COLO829 (cell line): Measurements from ENCODE around the gene MACF1.

Experiments
- DNase-seq: peaks from one replicate; pipeline ENCODE4 v3.0.0; 2012; ENCODE audit warnings: low spot score

MACF1 gene

GRCh38 chr1:39310015-39310414, 105.5 kb downstream of the MACF1 start:
- DNase-seq: no peak

- DNase-seq: peak; percentile 49
Measured at GRCh38 chr1:39310691-39311090, 106.2 kb downstream of the MACF1 start.

DNA sequence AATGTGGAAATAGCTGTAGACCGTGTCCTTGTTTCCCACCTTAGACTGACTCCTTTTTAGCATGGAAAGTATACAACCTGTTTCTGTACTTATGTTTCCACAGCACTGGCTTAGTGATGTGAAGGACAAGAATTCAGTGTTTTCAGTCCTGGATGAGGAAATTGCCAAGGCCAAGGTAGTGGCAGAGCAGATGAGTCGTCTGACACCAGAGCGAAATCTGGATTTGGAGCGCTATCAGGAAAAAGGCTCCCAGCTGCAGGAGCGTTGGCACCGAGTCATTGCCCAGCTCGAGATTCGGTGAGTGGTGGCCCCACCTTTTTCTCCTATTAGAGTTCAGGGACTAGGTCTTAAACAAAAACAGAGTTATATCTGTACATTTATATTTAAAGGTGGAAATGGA, 112.6 kb downstream of the MACF1 start:
- no peak for DNase-seq

DNA sequence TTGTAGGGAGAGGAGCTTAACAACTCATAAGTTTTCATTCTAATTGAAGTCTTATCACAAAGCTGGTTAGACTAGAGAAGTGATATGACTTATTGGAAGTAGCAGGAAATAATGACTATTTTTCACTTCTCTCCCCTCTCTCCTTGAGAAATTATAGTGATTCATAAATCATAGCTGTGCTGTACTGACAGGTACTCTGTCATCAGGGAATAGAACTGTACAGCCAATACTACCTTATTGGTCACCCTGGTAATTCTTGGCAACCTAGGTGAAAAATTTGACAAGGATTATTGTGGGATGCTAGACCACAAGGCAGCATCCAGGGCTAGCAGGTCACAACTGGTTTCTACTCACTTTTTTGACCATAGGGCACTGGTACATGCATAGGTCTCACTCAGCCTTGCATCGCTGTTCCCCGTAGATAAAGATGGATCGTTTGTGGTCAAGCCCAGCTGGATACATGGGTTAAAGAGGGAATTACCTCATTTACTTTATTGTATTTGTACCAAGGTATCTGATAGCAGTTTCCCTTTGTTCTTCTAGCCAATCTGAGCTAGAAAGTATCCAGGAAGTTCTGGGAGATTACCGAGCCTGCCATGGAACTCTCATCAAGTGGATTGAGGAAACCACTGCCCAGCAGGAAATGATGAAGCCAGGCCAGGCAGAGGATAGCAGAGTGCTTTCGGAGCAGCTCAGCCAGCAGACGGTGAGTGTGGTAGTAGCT, 113.6 kb downstream of the MACF1 start:
- no peak for DNase-seq

GRCh38 chr1:39321979-39322378, 117.5 kb downstream of the MACF1 start:
- no peak for DNase-seq

GRCh38 chr1:39322431-39322830, 117.9 kb downstream of the MACF1 start:
- no peak for DNase-seq

DNA sequence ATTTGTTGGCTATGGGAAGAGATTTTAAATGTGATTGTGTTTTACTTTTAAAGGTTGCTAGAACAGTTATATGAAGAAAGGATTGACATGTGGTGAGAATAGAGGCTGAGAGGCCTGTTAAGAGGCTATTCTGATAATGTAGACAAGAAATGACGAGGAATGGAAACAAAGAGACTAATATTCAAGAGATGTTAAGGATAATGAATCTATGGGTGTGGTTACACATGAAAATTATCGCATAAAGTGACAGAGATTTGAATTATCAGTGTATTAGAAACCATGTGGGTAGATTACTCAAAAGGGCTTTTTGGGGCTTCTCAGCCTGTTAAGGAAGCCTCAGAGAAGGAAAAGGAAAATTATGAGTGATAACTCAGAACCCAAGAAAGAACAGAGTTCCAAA, 120.4 kb downstream of the MACF1 start:
- no peak for DNase-seq

GRCh38 chr1:39326836-39327235, 122.3 kb downstream of the MACF1 start:
- no peak for DNase-seq

GRCh38 chr1:39328095-39328494, 123.6 kb downstream of the MACF1 start:
- no peak for DNase-seq

DNA sequence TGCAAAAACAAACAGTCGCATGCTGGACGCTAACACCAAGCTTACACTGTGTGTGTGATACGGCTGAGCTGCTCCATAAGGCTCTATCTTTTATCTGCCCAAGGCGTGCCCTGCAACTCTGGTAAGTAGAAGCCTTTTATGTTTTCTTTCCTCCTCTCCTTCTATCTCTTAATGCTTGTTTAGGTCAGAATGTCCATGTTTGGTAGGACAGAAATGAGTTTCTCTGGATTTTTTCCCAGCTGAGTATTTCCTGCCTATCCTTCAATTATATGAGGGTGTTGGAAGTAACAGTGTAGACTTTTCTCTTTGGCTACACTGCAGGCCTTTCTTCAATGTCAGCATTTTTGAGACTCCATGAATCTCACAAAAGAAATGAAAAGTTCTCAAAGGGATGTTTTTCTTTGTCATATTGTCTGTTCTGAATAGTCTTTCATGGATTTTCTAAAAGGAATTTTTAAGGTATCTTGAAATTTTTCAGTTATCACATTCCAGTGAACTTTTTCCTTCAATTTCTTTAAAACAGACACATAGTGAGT, 124.2 kb downstream of the MACF1 start:
- DNase-seq: no peak

- no peak for DNase-seq
Measured at GRCh38 chr1:39331647-39332046, 127.2 kb downstream of the MACF1 start.

DNA sequence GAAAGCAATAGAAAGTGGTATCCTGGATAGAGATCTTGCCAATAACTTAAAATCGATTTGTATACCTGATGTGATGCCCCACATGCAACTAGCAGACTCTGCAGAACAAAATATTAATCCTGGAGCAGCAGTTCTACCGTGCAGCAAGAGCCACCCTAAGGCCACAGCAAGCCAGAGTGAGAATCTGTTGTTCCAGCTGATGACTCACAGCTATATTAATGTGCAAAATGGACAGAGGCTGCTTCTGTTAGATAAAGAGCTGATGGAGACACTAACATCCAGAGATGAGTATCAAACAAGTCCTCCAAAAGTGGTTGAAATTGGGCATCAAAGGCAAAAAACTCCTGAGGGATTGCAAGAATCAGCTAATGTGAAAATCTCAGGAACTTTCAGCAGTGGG, 127.8 kb downstream of the MACF1 start:
- DNase-seq: peak; percentile 67

- DNase-seq: no peak
Measured at GRCh38 chr1:39332828-39333227, 128.3 kb downstream of the MACF1 start.

- DNase-seq: no peak
Measured at GRCh38 chr1:39333296-39333695, 128.8 kb downstream of the MACF1 start.

- DNase-seq: no peak
Measured at GRCh38 chr1:39335216-39335615, 130.7 kb downstream of the MACF1 start.

DNA sequence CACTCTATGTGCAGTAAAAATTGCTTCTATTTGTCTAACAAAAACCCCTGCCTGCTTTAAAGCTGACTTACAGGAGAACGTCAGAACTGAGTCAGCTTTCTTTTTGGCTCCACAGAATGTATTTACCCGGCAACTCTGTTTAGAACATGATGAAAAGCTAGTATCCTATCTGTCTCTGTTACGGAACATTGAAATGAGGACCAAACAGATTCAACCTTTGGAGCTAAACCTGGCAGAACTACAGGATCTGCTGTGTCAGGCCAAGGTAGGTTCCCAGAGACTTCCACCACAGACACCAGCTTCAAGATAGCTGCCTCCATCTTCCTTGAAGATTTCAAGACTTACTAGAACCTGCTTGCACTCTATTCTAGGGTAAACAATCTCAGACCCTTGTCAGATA, 132.6 kb downstream of the MACF1 start:
- no peak for DNase-seq

- no peak for DNase-seq
Measured at GRCh38 chr1:39342776-39343175, 138.3 kb downstream of the MACF1 start.

DNA sequence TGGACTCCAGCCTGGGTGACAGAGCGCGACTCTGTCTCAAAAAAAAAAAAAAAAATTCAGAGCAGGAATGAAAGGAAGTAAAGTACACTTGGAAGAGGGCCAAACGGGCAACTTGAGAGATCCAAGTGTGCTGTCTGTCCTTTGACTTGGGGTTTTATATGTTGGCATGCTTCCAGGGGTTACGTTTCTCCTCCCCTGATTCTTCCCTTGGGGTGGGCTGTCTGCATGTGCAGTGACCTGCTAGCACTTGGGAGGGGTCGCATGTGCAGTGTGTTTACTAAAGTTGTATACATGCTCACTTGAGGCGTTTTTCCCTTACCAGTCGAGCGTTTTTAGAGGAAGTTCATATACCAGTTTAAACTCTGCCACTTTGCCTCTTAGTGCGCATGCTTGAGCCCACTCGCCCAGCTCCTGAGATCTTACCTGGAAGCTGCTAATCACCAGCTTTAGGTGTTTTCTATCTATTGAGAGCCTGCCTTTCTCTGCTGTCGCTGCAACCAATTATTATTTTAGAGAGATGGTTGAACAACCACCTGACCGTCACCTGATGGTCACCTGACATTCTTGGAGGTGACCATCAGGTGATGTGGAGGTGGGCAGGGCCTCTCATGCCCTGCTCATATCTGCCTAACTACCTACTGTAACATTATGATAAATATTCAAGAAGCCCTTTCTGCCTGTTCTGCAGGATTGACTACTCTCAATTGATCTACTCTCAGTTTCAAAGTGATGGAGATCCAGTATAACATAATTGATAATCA, 140.1 kb downstream of the MACF1 start:
- no peak for DNase-seq

DNA sequence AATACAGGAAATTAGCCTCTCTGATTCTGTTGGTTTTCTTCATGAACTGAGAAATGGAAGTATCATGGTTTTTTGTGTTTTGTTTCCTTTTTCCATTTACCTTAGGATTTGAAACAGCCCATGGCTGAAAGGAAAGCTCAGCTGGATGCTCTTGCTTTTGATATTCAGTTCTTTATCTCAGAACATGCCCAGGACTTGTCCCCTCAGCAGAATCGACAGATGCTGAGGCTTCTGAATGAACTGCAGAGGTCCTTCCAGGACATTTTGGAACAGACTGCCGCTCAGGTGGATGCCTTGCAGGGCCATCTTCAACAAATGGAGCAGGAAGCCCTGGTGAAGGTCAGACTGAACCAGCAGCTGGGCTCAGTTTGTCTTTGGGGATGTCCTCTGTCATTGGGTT, 142.4 kb downstream of the MACF1 start:
- no peak for DNase-seq

- no peak for DNase-seq
Measured at GRCh38 chr1:39348278-39348677, 143.8 kb downstream of the MACF1 start.

DNA sequence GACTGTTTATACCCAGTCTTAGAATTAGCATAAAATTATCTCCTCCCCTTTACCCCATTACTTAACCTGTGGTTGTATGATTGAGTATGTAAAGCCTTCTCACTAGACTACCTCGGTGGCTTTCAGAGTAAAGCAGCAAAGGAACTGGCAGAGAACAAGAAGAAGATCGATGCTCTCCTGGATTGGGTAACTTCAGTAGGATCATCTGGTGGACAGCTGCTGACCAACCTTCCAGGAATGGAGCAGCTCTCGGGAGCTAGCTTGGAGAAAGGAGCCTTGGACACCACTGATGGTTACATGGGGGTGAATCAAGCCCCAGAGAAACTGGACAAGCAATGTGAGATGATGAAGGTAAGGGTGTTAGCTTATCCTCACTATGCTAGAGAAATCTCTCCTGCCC, 148.4 kb downstream of the MACF1 start:
- no peak for DNase-seq

DNA sequence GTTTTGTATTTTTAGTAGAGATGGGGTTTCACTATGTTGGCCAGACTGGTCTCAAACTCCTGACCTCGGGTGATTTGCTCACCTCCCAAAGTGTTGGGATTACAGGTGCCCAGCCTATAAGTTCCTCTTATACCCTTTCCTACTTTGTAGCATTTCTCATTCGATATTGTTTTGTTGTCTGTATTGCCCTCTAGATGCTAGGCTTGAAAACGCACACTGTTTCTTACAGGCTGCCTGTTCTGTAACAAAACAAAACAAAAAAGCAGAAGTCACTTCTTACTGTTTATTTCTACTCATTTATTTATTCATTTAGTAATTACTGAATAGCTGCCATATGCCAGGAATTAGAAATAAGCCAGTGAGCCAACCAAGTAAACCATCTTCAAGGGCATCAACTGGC, 150.1 kb downstream of the MACF1 start:
- DNase-seq: no peak

GRCh38 chr1:39358491-39358890, 154.0 kb downstream of the MACF1 start:
- DNase-seq: no peak
